ENCODE results near the gene MAF. TPM values are rescaled to one million over a fixed set of nuclear protein-coding genes. Genes with fewer than 3 reads are reported as not detected.

MAF gene
- total RNA-seq, 4 donors from 2014 or later: 11.0 to 92.6 (median 26.3) TPM

DNA sequence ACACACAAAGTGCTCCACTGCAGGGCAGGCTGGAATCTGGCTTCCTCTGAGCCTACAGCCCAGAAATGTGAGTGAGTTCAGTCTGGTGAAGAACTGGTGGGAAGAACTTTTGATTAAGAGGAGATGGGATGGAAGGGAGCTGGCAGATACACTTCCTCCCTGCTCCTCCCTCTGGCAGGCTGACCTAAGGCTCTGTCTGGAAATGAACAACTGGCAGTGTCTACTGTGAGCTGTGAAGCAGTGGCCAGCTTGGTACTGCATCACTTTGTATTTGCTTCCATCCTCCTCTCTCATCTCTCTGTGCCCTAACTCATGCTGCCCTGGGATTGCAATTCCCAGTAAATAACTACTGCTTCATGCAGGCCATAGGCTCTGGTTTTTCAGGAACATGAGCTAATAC lies 45.6 kb downstream of the MAF start:
- intact Hi-C loops (cut with DNase I; ENCODE audit: low total_unique reads): no loop called here

DNA sequence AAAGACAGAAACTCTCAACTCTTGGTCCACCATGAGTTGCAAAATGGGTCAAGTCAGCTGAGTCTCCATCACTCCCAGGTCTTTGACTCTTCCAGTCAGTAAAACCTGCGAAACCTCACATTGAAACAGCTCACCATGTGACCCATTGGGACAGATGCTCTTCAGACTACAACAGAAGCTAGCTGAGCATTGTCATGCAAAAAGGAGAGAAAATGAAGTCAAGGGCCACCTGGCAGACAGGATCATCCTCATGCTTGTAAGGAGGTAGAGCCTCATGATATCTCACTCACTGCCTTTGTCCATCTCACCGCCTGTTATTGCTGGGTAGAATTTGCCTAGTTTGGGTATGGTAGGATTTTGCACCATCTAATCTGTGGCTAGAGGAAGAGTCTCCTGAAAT lies 50.2 kb downstream of the MAF start:
- intact Hi-C loops (cut with DNase I; ENCODE audit: low total_unique reads): no loop called here
- H3K36me3 ChIP-seq: no peaks in the 10 kb centered on the region
- no peaks in the 10 kb centered on the region for H3K27me3 ChIP-seq
- no peak overlapping the region for H3K4me3 ChIP-seq
- no peak overlapping the region for H3K27ac ChIP-seq
- no peak for DNase-seq
- H3K4me1 ChIP-seq: no peaks in the 10 kb centered on the region
- no peaks in the 10 kb centered on the region for H3K9me3 ChIP-seq
- TF ChIP-seq POLR2A (IDR thresholded peaks at IDR 0.05): no peak
- TF ChIP-seq, protein P1, sequence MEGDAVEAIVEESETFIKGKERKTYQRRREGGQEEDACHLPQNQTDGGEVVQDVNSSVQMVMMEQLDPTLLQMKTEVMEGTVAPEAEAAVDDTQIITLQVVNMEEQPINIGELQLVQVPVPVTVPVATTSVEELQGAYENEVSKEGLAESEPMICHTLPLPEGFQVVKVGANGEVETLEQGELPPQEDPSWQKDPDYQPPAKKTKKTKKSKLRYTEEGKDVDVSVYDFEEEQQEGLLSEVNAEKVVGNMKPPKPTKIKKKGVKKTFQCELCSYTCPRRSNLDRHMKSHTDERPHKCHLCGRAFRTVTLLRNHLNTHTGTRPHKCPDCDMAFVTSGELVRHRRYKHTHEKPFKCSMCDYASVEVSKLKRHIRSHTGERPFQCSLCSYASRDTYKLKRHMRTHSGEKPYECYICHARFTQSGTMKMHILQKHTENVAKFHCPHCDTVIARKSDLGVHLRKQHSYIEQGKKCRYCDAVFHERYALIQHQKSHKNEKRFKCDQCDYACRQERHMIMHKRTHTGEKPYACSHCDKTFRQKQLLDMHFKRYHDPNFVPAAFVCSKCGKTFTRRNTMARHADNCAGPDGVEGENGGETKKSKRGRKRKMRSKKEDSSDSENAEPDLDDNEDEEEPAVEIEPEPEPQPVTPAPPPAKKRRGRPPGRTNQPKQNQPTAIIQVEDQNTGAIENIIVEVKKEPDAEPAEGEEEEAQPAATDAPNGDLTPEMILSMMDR (IDR thresholded peaks at IDR 0.05): no peak

More for the DNA sequence above, 45.6 kb downstream of the MAF start:
- TF ChIP-seq, protein P1 (IDR thresholded peaks at IDR 0.05): no peak
- TF ChIP-seq POLR2A (IDR thresholded peaks at IDR 0.05): no peak
- H3K4me1 ChIP-seq: no peaks in the 10 kb centered on the region
- no peaks in the 10 kb centered on the region for H3K36me3 ChIP-seq
- no peak overlapping the region for H3K4me3 ChIP-seq
- no peak for DNase-seq
- H3K27ac ChIP-seq: no peak overlapping the region
- no peaks in the 10 kb centered on the region for H3K9me3 ChIP-seq
- no peaks in the 10 kb centered on the region for H3K27me3 ChIP-seq

DNA sequence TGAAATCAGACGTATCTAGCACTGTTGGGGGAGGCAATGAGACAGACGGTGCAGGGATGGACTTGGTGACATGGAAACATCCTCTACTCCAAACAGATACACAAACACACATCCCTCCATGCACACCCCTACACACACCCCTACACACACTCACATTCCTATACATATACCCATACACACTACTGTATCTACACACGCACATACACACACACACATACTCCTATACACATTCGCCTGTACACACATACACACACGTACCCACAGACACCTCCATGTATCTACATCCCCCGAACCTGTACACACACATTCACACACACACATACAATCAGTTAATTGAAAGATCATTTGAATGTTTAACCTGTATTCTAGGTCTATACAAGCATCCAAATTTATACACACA lies 53.5 kb downstream of the MAF start:
- Histone ChIP-seq H3K4me3 (no peak overlapping the region), H3K27me3 (no peaks in the 10 kb centered on the region), H3K4me1 (no peaks in the 10 kb centered on the region), H3K36me3 (no peaks in the 10 kb centered on the region), H3K9me3 (no peaks in the 10 kb centered on the region), H3K27ac (no peak overlapping the region)
- intact Hi-C loops (cut with DNase I; ENCODE audit: low total_unique reads): no loop called here
- DNase-seq: no peak
- no peak for TF ChIP-seq POLR2A (IDR thresholded peaks at IDR 0.05)
- TF ChIP-seq, protein P1 (IDR thresholded peaks at IDR 0.05): no peak
